AG04449 (cell line): ENCODE data around the gene PPP1R26.

Experiments
- CTCF ChIA-PET: fragments of 350-600 bp; formaldehyde crosslinking; extraction: SDS; loops from one replicate; lab custom pipeline; 2021; ENCODE audit warnings: antibody characterized with exemption; lab: Yijun Ruan, JAX
- POLR2A ChIA-PET: fragments of 400-600, 350-600 bp; formaldehyde crosslinking; extraction: SDS; loops from one replicate; lab custom pipeline; 2020; ENCODE audit warnings: antibody characterized with exemption, inconsistent platforms; lab: Yijun Ruan, JAX
- DNase-seq: peaks from one replicate; pipeline ENCODE4 v3.0.0-alpha.2; 2010; ENCODE audit warnings: low read depth, low spot score
- H3K4me3 ChIP-seq: 2 replicates; pipeline ENCODE4 v1.5.1; 2011; ENCODE audit warnings: low read depth, mild to moderate bottlenecking, control low read depth, low read length
- TF ChIP-seq, protein P1 (sequence below): IDR thresholded peaks from one replicate; pipeline ENCODE4 v1.5.1; 2011; ENCODE audit warnings: mild to moderate bottlenecking, moderate library complexity, low read length, control low read depth, inconsistent platforms; ENCODE audit not compliant: insufficient read depth; ENCODE audit errors: missing control alignments

PPP1R26 gene

DNA sequence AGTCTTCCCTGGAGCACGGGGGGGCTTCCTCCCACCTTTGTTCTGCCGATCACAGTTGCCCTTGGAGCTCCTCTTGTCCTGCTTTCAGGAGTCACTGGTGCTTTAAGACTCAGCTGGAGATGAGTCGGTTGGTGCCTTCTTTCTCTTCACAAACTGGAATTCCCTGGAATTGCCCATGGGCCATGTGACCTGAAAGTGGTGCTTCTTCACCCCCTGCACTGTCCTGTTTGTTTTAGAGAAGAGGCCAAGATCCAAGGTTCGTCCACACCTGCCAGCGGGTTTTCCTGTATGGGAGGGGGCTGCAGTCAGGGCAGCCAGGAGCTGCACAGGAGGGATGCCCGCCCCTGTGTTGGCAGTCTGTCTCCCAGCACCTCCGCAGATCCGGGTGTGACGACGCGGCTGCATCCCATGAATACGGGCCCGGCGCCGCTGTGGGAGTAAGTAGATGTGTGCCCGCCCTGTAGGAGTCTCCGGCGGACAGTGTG lies 11.4 kb downstream of the PPP1R26 start:
- H3K4me3 ChIP-seq: no peak overlapping the region
- CTCF ChIA-PET: interaction anchor here (1.0 to 3.5 kb wide), 4 partner anchors 9 to 14 kb away, joined by 3 to 14 read pairs (median 10); partner anchors contain the start of gene MRPS2
- TF ChIP-seq, protein P1, sequence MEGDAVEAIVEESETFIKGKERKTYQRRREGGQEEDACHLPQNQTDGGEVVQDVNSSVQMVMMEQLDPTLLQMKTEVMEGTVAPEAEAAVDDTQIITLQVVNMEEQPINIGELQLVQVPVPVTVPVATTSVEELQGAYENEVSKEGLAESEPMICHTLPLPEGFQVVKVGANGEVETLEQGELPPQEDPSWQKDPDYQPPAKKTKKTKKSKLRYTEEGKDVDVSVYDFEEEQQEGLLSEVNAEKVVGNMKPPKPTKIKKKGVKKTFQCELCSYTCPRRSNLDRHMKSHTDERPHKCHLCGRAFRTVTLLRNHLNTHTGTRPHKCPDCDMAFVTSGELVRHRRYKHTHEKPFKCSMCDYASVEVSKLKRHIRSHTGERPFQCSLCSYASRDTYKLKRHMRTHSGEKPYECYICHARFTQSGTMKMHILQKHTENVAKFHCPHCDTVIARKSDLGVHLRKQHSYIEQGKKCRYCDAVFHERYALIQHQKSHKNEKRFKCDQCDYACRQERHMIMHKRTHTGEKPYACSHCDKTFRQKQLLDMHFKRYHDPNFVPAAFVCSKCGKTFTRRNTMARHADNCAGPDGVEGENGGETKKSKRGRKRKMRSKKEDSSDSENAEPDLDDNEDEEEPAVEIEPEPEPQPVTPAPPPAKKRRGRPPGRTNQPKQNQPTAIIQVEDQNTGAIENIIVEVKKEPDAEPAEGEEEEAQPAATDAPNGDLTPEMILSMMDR: no peak
- POLR2A ChIA-PET: no interaction called here
- DNase-seq: no peak

DNA sequence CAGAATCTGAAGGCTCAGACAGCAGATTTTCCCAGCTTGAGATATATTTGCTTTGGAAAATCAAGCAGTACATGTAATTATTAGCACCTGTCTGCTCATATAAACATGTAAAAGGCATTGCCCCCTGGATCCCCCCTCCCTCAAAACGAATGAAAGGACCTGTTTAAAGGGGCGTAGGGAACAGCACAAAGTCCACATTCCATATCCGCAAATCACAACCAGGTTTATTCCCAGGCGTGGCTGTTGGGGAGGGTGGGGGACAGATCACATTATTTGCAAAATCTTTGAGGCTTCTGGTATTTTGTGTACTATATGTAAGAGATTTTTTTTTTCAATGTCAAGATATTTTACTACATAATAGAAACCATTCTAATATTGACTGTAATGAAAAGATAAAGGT lies 12.2 kb downstream of the PPP1R26 start:
- ChIA-PET POLR2A (no interaction called here), CTCF (interaction anchor here (1.8 to 3.5 kb wide), 3 partner anchors 8 to 14 kb away, joined by 10 to 14 read pairs (median 11); partner anchors contain the start of gene MRPS2)
- TF ChIP-seq, protein P1: no peak

DNA sequence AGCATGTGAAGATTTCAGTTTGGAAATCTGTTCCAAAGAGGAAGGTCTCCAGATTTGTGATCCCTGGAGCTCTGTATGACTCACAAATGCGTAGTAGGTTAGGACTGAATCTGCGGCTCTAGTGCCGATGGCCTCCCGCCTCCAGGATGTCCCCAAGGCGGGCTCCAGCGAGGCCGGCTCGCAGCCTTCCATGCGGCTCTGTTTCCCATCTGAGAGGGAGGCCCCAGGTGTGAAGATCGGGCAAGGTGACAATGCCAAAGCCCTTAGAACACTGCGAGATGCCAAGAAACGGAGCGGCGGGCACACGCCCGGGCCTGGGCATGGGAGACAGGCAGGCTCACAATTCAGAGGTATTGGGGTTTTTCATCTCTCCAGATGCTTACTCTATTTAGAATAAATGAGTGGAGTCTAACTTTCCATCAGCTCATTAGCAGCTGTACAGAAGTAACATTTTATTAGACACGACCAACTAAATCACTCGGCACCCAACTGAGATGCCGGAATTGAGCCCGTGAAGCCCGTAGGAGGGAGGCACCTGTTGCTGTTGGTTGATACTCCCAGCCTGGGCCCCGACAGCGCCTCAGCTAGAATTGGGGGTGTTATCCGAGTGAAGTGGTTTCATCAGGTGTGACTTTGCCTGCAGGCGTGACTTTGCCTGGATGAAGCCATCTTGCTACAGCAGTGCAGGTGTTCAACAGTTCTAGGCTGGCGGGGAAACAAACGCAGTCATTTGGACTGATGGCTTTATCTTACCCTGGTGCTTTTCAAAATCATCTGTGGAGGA lies 13.5 kb downstream of the PPP1R26 start:
- no peak overlapping the region for H3K4me3 ChIP-seq
- CTCF ChIA-PET: interaction anchor here (0.9 to 3.5 kb wide), 4 partner anchors 9 to 15 kb away, joined by 3 to 14 read pairs (median 6); no protein-coding TSS in a partner anchor
- POLR2A ChIA-PET: no interaction called here
- DNase-seq: no peak
- TF ChIP-seq, protein P1: no peak

More for the DNA sequence above, 12.2 kb downstream of the PPP1R26 start:
- H3K4me3 ChIP-seq: no peak overlapping the region
- no peak for DNase-seq

DNA sequence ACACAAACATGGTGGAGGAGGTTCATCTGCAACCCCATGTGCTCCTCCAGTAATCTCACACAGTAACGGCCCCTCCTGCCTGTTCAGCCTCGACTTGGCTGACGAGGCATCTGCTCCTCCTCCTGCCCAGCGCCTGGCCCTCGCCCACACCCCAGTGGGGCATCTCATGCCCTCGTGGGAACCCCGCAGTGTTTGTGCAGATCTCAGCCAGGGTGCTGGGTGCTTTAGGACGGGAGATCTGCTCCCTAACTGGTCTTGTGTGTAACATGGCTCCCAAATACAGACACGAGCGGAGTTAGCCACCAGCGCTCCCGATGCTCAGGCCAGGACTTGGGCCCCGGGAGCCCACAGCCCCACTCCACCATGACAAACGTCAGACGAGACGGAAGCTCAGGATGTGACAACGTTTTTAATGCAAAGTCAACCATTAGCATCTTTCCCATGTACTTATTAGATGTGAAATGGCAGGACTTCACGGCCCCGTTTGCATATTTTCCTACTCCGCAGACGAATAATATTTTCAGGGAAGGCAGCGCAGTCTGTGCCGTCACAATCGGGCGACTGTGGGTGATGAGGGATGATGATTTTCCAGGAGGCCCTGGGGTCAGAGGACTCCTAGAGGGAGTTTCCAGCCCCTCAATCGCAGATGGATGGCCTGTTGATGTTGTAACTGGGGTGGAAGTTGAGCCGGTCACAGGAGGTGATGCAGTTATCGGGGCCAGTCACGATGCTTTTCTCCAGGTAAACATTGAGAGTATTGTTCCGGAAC lies 15.4 kb downstream of the PPP1R26 start:
- POLR2A ChIA-PET: no interaction called here
- CTCF ChIA-PET: no interaction called here
- DNase-seq: no peak
- TF ChIP-seq, protein P1: no peak
- no peak overlapping the region for H3K4me3 ChIP-seq

DNA sequence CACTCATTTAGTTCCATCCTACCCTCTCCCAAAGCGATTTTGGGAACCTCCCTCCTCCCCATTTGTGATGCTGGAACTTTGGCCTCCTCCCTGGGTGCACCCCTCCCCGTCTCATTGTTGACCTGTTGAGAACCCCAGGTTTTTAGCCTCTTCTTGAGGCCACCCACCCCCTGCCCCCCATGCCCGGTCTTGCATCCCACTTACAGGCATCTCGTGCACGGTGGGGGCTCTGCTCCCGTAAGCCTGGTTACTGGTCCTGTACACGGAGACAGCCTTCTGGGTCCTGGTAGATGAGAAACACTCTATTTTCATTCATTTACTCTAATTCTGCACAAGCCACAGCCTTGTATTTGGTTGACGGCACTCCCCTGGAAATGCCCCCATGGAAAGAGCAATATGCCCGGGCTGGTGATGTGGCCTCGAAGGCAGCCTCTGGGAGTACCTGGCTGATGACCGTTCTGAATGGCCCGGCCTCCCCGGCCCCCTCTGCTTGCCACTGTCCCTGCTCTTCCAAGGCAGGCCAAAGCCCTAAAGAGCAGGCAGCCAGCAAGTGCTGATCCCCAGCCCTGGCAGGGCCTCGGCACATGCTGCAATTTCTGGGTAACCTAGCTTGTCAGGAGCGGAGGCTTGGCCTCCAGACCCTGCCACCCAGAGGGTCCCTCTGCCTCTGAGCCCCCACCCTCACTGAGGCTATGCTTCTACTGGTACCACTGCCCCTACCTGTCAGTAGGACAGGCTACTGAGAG lies 19.0 kb downstream of the PPP1R26 start:
- POLR2A ChIA-PET: no interaction called here
- CTCF ChIA-PET: interaction anchor here (1.2 to 3.2 kb wide), 3 partner anchors 8 to 17 kb away, joined by 6 to 11 read pairs (median 8); no protein-coding TSS in a partner anchor
- no peak for DNase-seq
- TF ChIP-seq, protein P1: no peak
- no peak overlapping the region for H3K4me3 ChIP-seq
